GM19025 (cell line): ENCODE data around the gene EXOC1L.

Experiments
- ATAC-seq: cut with Tn5 transposase; IDR thresholded peaks from one replicate; pipeline ENCODE4 v1.9.1; 2021; ENCODE audit warnings: mild to moderate bottlenecking, low read depth, moderate library complexity; ENCODE audit not compliant: unreplicated experiment

Gene EXOC1L

DNA sequence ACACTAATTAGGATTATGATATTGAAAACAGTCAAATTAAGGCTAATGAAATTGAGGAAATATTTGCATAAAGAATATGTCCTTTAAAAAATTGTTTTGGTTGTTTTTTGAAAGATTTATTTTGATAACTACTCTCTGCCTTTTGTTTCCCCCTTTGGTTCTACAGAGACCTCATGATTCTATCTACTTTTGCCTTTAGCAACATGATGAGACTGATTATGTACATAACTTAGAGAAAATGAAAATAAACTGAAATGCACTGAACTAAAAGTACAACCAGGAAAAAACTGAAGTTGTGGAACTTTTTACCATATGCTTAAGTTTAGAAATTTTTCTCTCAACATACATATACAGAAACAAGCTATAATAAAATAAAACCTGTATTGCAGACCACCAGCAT lies 55.2 kb downstream of the EXOC1L start:
- ATAC-seq = no peak

DNA sequence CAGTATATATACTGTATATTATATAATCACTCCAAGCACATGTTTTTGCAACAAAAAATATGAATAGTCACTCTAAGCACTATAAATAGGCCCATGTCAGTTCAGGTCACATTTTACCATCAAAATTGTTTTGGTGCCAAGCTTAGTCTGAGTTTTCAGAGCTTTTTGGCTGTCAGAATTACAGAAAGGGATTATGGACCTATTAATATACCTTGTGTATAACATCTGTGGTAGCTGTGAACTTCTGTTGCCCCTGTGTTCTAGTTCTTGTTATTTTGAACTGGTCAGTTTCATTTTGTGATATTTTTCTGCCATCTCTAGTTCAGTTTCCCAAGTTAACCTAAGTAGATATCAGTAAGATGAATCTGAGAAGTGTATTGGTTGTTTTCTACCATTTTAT lies 56.8 kb downstream of the EXOC1L start:
- no peak for ATAC-seq

DNA sequence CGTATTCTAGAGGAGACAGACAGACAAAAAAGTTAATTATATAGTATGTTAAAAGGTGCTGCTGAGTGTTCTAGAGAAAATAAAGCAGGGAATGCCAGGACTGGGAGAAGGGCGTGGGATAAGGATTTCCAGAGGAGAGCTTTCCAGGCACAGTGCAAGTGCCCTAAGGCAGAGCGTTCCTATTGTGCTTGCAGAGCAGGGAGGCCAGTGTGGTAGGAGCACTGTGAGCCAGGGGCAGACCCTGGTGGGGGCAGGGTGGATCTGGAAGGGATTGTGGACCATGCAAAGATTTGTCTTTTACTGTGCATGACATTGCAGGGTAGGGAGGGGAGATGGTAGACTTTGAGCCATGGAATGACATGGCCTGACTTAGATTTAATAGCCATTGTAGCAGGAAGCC lies 59.6 kb downstream of the EXOC1L start:
- ATAC-seq = no peak

DNA sequence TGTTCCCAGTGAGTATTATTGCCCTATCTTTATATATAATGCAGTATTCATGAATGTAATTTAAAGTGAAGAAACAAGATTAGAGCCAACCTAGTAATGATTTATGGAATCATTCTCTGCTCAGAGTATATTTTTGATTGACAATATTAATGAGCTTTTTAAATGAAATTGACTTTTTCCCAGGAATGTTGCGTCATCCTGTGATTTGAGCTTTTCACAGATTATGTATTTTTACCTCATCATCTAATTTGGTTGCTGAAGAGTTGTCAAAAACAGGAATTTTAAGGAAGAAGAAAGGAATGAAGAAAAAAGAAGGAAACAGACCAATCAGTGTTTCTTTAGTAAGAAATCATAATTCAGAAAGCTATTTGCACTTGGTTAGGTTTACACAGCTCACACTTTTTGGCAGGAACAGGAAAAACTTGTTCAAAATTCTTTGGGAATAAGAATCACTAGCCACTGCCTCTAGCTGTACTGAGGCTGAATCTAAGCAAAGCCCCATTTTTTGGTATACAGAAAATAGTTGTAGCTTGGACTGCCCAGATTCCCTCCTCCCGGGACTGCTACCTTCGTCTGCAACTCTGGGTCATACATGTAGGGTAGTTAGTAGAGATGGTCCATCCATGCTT lies 61.2 kb downstream of the EXOC1L start:
- no peak for ATAC-seq

DNA sequence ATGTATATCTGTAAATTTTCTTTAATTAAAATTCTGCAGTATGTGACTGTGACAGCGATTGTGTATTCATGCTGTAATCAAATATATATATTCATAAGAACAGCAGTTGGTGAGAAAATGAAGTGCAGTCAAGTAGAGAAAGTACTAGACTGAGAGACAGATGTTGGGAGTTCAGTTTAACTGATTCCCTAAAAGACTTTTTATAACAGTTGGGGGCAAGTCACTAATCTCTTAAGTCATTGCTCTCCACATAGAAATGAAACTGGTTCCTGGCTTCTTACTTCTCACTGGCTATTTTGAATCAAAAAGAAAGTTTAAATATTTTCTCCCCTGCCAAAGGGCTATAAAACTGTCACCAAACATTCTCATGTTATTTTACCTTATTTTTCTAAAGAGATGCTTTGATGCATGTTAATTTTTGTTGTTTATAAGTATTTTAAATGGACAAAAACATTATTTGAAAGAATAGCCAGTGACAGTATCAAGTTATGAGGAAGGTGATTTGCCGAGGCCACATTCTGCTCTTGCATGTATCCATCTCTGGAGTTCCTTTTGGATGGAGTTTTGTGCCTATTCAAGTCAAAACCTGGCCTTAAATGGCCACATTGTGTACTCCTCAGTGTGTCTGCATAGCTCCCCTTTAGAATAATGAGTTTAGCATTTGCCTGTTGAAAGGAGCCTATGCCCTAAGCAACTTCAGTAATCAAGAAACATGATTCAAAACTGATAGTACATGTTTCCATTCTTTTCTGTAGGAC lies 64.7 kb downstream of the EXOC1L start:
- ATAC-seq = no peak

DNA sequence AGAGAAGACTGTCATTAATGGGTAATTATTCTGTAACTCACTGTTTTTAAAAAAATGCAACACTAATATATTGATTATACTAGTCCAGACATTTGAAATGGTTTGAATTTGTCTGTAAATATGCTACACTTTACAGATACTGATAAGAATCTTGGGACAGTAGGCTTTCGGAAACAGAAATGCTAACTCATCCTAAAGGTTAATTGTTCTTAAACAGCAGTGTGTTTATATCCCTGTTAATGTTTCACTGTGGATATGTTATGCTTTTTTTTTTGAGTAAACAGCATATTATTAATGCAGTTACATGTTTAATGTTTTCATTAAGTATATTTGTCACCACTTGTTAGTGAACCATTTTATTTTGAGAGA lies 65.2 kb downstream of the EXOC1L start:
- ATAC-seq = no peak
